Choroid plexus epithelial cell (primary cell): Measurements from ENCODE around the gene MRPS34.

Experiments used
- DNase-seq: peaks from one replicate; pipeline ENCODE4 v3.0.0-alpha.2; 2010; ENCODE audit warnings: low read depth
- H3K4me3 ChIP-seq: 2 replicates; pipeline ENCODE4 v1.5.1; 2011; ENCODE audit warnings: low read depth, mild to moderate bottlenecking, control low read depth, low read length, moderate library complexity
- CTCF ChIP-seq: conservative IDR thresholded peaks from 2 replicates; pipeline ENCODE4 v1.5.1; 2011; ENCODE audit warnings: low read depth, mild to moderate bottlenecking, control low read depth, inconsistent platforms, low read length, moderate library complexity

MRPS34 gene

DNA sequence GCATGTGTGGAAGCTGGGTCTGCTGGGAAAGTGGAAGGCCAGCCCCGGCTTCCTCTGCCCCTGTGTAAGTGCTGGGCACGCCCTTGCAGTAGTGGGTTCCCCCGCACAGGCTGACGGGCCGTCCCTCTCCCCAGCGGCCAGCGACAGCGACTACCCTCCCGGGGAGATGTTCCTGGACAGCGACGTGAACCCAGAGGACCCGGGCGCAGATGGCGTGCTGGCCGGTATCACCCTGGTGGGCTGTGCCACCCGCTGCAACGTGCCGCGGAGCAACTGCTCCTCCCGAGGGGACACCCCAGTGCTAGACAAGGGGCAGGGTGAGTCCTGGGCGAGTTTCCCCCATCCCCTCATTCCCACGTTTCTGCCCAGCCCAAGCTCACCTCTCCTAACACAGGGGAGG lies 7.1 kb downstream of the MRPS34 start:
- H3K4me3 ChIP-seq = no peak overlapping the region
- no peak for DNase-seq
- no peak for TF ChIP-seq CTCF

- DNase-seq = no peak
- no peak for TF ChIP-seq CTCF
- H3K4me3 ChIP-seq = no peak overlapping the region
These were observed 8.0 kb downstream of the MRPS34 start for GRCh38 chr16:1764971-1765370.

DNA sequence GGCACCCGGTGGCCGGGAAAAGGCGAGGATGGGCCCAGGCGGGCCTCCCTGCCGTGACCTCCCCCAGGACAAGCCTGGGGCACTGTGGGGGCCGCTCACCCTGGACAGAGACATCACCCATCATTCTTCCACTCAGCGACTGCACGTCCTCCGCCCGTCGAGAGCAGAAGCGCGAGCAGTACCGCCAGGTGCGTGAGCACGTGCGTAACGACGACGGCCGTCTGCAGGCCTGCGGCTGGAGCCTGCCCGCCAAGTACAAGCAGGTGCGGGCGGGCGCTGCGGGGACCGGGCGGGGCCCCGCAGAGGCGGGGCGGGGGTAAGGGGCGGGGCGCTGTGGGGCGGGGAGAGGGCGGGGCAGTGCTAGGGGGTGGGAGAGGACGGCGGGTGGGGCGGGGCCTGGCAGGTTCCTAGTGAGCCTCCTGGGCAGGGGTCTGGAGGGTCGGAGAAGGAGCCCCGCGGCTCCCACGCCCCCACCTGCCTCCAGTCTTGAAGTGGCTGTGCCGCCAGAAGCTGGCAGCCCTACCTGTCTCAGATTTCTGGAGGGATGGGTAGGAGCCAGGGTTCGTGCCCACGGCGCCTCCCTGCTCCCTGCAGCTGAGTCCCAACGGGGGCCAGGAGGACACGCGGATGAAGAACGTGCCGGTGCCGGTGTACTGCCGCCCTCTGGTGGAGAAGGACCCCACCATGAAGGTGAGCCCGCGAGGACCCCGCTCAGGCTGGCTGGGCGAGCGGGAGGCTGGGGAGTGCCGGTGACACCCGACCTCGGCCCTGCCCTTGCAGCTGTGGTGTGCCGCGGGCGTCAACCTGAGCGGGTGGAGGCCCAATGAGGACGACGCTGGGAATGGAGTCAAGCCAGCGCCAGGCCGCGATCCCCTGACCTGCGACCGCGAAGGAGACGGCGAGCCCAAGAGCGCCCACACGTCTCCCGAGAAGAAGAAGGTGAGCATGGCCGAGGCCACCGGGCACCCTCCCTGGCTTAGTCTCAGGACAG lies 9.1 kb downstream of the MRPS34 start:
- DNase-seq = no peak
- peak; percentile 72 for TF ChIP-seq CTCF

GRCh38 chr16:1762879-1763520 lies 9.9 kb downstream of the MRPS34 start:
- no peak overlapping the region for H3K4me3 ChIP-seq
- DNase-seq = no peak
- no peak for TF ChIP-seq CTCF

More for the DNA sequence above, 9.1 kb downstream of the MRPS34 start:
- no peak overlapping the region for H3K4me3 ChIP-seq

- H3K4me3 ChIP-seq = no peak overlapping the region
- TF ChIP-seq CTCF = no peak
- DNase-seq = no peak
These were observed 10.6 kb downstream of the MRPS34 start for GRCh38 chr16:1762196-1762878.

- H3K4me3 ChIP-seq = no peak overlapping the region
- no peak for DNase-seq
- no peak for TF ChIP-seq CTCF
These were observed 11.2 kb downstream of the MRPS34 start for GRCh38 chr16:1761751-1762150.
